HPDE6-E6E7 (cell line): ENCODE data around the gene CDC6.

Source experiments
- DNase-seq: peaks from one replicate; pipeline ENCODE4 v3.0.0; 2011; ENCODE audit warnings: missing footprints; ENCODE audit errors: extremely low spot score

Gene CDC6, protein sequence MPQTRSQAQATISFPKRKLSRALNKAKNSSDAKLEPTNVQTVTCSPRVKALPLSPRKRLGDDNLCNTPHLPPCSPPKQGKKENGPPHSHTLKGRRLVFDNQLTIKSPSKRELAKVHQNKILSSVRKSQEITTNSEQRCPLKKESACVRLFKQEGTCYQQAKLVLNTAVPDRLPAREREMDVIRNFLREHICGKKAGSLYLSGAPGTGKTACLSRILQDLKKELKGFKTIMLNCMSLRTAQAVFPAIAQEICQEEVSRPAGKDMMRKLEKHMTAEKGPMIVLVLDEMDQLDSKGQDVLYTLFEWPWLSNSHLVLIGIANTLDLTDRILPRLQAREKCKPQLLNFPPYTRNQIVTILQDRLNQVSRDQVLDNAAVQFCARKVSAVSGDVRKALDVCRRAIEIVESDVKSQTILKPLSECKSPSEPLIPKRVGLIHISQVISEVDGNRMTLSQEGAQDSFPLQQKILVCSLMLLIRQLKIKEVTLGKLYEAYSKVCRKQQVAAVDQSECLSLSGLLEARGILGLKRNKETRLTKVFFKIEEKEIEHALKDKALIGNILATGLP

DNA sequence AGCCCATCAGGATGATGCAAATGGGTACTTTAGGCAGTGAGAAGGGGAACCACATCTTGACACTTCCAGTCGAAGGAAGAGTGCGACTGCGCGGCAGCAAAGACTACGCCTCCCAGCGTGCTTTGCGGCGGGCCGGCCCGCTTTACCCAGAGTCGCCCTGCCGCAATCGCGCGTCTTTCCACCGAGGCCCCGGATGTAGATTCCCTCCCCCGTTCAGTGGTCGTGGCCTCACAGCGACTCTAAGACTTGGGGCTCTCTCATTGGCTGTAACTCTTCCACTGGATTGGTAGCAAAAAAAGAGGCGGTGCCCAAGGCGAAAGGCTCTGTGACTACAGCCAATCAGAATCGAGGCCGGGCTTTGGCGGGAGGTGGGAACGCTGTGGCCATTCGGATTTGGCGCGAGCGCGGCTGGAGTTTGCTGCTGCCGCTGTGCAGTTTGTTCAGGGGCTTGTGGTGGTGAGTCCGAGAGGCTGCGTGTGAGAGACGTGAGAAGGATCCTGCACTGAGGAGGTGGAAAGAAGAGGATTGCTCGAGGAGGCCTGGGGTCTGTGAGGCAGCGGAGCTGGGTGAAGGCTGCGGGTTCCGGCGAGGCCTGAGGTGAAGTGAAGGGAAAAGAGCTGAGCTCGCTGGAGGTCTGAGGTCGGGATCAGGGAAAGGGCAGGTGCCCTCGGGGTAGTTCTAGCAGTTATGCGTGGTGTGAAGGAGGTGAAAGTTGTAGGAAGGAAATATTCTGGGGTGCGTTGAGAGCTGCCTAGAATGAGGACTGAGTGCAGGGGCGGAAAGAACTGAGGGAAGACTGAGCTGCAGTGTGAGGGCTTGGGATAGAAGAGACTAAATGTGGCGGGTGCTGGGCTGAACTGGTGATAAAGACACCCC, at the start of gene CDC6:
CDC6 (plus strand) TSS at position 386 of the 876 bp plus-strand sequence. CDS start 1,542 bp downstream, outside the sequence.
- peak; percentile 97 for DNase-seq

DNA sequence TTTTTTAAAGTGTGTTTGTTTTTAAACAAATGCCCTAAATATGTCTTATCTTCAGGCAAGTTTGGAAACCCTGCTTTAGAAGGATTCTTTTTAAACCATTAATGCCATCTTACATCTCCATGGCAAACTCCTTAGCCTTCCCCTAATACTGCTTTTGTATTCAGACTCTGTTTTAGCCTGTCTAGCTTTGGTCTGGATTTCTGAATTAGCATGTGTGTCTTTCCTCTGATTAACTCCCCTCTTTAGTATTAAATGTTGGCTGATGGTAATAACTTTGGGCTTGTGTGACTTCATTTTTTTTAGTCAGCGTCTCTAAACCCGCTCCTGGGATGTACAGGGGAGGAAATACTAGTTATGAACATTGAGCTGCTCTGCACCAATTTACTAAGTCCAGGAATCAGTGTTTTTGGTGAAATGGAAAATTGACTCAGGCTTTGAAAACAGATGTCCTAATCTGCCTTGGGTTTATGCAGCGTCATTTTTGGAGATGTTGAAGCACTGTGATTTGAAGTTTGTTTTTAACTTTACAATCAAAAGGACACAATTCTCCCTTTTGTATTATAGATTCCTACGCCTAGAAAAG, 46.3 kb upstream of the CDC6 start:
- no peak for DNase-seq

DNA sequence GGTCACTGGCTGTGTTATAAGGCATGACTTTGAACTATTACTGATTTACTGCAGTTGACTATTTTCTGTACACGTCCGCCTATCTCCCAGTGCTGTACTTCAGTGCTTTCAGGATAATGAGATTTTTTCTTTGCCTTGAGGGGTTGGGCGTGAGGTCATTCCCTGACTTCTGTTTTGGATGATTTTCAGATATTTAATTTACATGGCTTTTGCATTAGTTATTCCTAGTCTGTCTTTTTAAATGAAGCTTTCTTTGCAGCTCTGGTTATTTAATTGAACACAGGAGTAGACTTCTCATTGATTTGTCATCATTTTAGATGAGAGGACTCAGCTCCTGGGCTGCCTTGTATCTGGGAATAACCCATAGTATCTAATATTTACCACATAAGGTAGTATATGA, 44.9 kb upstream of the CDC6 start:
- DNase-seq: no peak

DNA sequence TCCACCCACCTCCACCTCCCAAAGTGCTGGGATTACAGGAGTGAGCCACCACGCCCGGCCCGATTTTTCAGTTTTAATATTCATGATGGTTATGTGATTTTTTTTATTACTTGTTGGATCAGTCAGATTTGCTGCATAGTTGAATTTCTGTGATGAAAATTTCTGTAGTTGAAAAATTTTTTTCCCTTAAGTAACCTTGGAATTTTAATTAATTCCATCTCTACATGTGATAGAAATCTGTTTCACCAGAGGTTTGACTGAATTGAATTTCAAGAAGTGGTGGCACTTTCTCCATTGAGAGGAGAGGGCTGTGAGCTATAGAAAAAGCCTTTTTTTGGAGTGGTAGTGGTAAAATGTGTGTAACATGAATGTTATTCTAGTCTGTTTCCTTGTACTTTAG, 43.9 kb upstream of the CDC6 start:
- DNase-seq: no peak

DNA sequence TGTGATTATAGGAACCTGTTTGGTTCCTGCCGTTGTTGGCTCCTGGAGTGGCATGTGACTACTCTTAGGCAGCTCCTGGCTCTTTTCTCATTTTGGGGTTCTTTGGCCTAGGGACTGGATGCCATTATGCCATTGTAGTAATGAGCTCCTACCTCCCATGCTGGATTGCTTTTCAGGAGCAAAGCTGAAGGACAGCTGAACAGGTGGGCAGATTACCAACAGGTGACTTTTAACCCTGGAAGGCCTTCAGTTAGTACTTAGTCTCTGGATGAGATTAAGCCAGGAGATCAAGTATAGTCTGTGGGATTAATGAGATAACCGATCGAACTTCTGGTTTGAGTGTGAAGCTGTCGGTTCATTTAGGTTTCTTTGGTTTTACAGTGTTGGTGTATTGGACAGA, 43.4 kb upstream of the CDC6 start:
- no peak for DNase-seq

DNA sequence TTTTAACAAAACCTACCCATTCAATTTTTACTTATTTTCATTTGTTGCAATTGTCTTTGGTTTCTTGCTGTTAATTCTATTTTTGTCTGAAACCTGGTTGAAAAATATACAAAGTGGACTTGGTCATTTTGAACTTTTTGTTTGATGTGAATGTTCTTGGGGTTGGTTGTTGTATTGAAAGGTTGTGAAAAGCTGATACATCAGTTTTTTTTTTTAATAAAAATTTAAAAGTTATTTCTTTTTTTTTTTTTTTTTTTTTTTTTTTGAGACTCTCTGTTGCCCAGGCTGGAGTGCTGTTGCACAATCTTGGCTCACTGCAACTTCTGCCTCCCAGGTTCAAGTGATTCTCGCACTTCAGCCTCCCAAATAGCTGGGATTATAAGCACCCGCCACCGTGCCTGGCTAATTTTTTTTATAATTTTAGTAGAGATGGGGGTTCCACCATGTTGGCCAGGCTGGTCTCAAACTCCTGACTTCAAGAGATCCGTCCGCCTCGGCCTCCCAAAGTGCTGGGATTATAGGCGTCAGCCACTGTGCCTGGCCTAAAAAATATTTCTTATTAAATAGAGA, 39.7 kb upstream of the CDC6 start:
- no peak for DNase-seq

DNA sequence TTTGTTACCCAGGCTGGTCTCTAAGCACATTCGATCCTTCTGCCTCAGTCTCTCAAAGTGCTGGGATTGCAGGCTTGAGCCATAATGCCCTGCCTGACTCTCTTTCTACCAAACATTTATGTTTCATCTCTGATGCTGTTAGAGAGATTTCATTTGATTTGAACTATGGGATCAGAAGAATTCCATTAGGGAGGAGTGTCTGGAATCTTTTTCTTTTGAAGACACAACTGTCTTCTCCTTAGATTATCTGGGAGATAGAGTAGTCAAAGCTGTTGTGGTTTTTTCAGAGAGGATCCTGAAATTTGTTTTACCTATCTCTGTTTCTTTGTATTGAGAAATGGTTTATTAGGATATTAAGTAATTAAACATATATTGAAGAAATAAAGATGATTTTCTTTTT, 39.2 kb upstream of the CDC6 start:
- DNase-seq: no peak

DNA sequence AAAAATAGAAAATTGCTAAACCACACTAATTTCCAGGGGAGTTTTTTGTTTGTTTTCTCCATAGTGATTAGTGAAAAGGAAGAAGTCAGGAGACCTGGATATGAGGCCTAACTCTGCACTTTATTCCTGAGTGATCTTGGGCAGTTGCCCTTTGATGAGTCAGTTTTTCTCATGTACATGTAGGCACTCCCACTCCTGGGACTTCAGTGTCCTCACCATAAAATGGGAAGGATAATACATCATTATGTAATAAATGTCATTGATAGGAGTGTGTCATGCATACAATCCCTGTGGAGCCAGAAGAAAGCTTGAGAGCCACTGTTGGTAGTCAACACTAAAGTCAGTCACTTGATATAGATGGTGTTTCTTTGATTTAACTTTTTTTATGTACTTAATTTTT, 36.1 kb upstream of the CDC6 start:
- peak; percentile 9 for DNase-seq

DNA sequence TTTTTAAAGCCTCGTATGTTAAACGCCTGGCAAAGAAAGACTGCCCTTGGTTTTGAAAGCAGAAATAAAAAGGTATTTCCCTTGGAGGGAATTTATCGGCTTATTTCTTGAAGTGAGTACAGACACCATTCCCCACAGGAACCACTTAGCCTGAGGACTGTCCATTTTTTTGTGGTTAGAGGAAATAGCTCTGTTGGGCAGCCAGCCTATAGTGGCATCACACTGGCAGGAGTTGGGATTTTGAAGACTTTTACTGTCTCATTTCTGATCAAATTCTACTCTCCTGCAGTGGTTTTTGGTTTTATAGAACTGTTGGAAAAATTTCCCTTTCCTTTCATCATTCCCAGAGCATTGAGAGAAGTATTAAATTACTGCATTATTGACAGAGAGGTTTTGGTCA, 34.1 kb upstream of the CDC6 start:
- no peak for DNase-seq

DNA sequence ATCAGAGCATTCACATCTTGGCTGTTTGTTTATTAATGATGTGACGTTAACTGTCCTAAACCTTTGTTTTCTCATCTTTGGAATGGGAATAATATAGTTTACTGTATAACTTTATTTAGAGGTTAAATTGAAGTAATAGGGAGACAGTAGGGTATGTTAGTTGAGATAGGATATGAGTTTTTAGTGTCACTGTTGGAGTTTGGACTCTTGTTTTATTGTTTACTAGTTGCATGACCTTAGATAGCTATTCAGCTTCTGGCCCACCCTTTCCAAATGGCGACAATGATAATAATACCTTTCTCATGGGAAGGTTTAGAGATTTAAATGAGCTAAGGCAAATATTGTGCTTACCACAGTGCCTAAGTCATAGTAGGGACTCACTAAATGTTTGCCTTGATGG, 28.2 kb upstream of the CDC6 start:
- DNase-seq: no peak

DNA sequence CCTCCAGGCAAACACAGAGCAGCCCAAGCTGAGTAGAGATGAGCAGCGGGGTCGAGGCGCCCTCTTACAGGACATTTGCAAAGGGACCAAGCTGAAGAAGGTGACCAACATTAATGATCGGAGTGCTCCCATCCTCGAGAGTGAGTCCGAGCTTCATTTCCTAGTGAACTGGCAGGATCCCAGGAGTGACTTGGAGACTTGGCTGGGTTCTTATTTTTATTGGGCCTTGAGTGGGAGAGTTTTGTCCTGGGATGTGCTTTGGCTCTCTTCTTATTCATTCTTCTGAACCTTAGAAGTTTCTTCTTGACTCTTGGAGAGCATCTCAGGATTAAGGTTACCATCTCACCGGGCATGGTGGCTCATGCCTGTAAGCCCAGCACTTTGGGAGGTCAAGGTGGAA, 27.2 kb upstream of the CDC6 start:
- DNase-seq: no peak

DNA sequence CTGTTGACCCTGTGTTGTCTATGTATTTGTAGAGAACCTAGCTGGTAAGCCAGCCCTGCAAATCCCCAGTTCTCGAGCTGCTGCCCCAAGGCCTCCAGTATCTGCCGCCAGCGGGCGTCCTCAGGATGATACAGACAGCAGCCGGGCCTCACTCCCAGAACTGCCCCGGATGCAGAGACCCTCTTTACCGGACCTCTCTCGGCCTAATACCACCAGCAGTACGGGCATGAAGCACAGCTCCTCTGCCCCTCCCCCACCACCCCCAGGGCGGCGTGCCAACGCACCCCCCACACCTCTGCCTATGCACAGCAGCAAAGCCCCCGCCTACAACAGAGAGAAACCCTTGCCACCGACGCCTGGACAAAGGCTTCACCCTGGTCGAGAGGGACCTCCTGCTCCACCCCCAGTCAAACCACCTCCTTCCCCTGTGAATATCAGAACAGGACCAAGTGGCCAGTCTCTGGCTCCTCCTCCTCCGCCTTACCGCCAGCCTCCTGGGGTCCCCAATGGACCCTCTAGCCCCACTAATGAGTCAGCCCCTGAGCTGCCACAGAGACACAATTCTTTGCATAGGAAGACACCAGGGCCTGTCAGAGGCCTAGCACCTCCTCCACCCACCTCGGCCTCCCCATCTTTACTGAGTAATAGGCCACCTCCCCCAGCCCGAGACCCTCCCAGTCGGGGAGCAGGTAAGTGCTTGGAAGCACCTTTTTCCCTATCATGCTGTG, 23.1 kb upstream of the CDC6 start:
- no peak for DNase-seq

DNA sequence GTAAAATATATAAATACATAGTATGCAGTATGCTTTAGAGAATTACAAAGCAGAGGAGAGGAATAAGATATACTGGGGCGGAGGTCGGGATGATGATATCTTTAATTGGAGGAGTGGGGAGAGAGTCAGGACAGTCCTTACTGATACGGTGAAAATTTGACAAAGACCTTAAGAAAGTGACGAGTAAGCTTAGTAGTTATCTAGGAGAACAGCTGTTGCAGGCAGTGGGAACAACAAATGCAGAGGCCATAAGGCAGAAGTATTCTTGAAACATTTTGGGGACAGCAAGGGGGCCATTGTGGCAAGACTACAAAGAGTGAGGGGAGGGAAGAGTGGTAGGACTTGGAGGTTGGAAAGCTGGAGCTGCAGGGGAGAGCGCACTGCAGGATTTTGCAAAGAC, 22.3 kb upstream of the CDC6 start:
- DNase-seq: no peak

DNA sequence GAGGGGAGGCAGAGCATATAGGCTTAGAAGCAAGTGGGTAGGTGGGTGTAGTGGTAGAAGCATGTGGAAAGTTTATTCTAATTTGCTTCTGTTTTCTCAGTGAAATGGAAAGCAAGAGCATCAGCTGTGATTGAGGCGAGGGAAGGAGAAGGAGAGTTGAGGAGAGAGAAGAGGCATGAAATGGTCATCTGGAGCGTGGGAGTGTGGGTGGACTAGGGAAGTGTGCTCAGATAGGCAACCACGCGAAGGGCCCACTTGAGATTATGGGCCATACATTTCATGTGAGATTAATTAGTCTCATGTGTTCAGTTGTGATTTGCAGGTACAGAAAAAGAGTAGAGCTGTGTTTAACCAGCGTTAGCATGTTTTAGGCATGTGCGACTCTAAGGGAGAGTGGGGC, 20.8 kb upstream of the CDC6 start:
- no peak for DNase-seq

DNA sequence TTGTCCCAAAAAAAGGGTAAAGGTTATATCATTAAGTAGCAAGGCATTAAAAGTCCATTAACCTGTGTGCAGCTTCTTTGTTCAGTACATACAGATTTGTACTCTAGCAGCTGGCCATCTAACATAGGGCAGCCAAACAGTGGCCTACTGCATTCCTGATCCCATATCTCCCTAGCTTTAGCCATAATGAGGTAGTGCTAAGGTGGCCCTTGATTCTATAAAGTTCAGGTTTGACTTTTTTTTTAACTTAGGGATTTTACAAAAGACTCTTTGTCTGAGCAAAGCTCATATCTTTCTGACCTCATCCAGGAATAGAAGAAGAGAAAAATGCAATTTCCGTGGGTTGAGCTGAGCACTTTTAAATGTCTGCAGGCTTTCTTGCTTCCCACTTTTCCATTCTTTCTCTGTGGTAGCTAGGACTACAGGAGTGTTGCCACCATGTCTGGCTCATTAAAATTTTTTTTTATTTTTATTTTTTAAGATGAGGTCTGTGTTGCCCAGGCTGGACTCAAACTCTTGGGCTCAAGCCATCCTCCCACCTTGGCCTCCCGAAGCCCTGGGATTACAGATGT, 19.5 kb upstream of the CDC6 start:
- DNase-seq: no peak

DNA sequence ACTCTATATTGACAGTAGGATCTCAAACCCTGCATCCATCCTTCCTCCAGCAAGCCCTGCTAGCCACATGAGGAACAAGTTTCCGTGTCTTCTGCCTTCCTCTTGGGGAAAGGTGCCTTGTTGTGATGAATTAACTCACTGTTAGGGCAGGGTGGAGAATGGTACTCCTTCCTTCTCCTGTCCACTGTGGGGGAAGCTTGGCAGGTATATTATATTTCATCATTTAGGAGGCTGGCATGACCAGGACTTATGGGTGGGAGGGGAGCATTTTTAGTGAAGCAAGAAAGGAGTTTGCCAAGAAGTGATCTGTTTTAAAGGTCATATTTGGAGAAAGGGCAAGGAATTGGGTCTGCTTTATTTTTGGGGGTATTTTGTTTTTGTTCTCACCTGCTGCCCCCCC, 9.3 kb upstream of the CDC6 start:
- DNase-seq: no peak

DNA sequence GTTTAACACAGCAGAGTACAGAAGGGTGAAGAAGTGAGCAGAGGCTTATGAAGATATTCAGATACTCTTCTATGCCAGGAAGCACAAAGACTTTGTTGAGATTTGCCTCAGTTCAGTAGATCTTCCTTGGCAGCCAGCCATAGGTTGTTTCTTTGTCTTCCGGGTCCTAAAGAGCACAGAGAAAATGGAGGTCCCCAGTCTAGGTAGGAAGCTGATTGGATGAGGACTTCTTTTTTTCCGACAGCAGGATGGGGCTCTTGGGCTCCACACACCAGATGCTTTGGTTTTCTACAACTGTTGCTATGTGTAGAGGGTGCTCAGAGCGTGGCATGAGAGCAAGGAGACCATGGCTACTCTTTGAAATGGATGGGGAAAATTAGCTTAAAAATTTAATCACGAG, 8.3 kb upstream of the CDC6 start:
- DNase-seq: no peak

DNA sequence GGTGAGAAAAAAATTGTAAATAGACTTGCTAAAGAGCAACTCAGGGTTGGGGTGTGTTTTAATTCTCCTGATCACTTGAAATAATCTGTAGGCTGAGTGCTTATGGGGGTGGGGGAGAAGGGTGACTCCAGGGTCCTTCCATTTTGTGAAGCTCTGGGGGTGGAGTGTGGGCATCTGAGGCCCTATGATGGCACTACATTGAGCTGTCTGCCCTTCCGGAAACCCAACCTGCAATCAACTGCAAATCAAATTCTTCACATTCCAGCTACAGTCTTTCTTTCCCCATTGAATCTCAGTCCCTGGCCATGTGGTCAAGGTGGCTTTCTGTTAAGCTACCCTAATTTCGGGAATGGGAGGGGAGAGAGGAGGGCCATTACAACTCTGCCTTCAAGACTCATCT, 6.0 kb upstream of the CDC6 start:
- DNase-seq: no peak

DNA sequence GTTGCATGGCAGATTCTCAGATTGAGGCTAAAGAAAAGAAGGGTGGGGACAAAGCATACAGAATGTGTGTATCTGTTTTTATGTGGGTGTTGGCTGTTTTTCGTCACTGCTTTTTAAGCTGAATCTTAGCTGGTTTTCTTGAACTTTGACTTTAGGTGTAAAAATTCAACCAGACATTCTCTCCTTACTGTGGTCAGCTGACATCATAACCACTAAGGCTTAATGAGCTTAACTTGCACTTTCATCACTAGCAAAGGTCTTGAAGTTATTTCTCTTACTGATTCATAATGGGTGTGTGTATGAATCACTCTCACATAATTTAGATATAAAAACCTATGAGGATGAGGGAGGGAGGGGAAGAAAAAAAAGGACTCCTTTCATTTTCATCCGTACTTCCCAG, 4.0 kb upstream of the CDC6 start:
- DNase-seq: peak; percentile 84

DNA sequence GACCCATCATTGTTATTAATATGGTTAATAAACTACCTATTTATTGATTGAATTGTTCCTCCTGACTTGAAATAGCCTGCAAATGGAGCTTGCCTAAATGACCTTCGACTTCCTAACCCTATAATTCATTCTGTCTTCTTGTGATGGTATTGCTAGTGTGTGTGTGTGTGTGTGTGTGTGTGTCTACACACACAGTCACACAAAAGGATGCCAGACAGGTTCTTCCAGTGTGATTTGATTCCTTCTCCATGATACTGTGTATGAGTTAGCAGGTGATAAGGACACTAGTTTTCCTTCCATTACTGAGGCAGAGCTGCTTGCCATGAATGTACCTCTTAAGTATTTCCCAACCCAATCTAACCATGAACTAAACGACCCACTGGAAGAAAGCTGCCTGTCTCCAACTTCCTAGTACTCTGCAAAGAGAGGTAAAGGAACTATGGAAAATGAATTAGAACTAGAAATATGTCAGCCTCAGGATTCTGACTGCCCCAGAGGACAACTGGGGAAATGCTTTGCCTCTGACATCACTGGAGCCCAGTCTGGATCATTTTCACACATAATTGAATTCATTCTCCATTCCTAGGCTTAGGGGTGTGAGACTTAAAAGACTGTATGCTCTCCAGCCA, 3.5 kb upstream of the CDC6 start:
- peak; percentile 65 for DNase-seq

DNA sequence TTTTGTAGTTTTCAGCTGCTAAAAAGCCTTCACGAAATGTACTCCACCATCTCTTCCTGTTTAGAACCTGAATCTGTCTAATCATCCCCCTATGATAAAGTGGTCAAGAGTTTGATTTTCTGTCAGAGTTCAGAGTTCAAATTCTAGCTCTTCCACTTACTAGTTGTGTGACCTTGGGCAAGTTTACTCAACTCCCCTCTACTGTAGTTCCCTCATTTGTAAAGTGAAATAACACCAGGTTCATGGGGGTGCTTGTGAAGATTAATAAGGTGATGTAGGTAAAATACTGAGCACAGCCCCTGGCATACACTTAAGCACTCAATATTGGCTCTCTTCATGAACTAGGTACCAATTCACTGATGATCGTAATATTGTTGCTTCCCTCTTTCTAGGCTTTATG, 1.2 kb upstream of the CDC6 start:
- DNase-seq: no peak
